HTERT RPE-1 (cell line): ENCODE data around the gene KAZALD1.
"Not testable (repeated sequence)": the region's sequence is repeated elsewhere in the genome, so short reads cannot be mapped to it uniquely, and the experiment has no call there.

Experiments
- in situ Hi-C: fragments of 300-500 bp; cut with MboI; formaldehyde crosslinking; loops from 4 replicates; pipeline ENCODE4 v1.14.3; 2020; ENCODE audit warnings: low sequenced_read_pairs

Gene KAZALD1

DNA sequence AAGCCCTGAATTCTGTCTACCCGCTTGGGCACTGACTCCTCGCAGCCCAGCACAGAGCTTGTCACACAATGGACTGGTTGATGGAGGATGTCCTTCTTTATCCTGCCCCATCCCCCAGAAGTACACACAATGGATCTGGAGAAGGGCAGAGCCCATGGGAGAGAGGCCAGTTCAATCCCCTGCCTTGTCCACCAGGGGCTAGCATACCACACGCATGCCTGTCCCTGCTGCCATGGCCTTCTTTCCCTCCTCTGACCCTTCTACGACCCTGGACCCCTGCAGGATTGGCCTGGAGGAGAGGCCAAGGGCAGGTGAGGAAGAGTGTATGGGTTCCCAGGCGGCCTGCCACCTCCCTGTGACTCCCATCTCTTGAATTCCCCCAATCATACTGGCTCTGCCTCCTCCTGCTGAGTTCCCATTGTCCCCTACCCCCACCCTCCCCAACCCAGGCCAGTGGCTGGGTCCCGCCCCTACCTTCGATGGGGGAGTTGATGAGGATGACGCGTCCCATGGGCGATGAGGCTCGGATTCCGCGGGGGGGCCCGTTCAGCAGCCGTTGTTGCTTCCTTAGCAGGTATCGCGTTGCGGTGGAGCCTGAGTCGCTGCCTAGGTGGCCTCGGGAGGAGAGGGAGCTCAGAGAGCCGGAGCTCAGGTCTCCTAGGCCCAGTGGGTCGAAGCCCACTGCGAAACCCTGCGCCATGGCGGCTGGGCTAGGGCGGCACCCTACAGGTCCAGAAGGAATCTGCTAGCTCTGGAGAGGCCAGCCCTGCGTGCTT, 32.1 kb upstream of the KAZALD1 start:
- in situ Hi-C loops: no loop called here

DNA sequence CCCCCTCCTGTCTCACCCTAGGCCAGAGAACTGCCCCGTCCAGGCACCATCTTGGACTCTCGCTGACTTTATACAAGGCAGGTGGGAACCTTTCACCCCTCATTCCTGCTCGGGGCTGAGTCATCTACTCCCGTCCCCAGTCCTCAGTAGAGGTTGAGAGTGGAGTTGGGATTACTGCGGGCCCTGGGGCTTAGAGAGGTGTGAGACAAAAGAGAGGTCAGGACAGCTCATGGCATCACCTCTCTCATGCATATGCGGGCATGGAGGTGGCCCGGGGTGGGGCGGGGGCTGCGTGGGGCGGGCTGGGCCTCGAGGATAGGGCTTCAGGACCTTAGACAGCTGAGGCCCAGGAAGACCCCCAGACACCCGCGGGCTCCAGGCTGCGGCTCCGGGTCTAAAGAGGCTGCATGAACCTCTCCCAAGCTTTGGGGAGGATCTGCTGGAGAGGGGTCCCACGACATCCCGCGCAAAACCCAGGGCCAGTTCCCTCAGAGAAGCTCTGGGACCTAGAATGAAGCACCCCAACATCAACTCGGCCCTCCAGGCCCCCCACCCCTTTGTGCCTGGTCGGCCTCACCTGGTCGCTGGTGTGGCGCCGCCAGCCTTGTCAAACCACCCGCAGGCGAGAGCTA, 31.2 kb upstream of the KAZALD1 start:
- in situ Hi-C loops: no loop called here

DNA sequence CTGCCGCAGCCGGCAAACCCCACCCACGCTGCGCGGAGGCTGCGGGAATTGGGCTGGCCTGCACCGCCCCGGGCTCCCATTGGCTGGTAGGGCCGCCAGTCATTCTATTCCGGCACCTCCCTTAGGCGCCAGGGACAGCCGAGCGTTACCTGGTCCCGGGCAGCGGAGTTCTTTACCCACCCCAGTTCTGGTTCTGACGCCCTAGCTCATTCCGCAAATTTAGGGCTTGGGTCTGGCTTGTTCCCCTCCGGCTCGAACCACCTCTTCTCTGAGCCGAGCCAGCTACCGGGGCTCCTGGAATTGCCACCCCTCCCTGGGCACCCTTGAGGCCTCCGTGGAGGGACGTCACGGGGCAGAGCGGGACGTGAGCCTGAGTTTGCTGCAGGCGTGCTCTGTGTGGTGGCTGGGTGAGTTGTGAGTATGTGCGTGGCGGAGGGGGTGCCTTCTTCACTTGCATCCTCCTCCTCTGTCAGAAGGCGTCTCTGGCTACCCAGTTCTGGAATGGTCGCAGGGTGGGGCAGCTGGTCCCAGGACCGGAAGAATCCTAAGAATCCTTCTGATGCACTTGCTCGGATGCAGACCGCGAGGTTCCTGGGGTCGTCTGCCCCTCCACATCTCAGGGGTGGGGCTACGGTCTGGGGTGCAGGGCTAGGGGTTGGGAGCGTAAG, 30.5 kb upstream of the KAZALD1 start, which contains the start of the genes PDZD7 and SFXN3:
Gene PDZD7, minus strand, starts transcription at position 2 of the 668 bp plus-strand sequence. CDS start 910 bp downstream, outside the sequence.
Gene SFXN3, plus strand, starts transcription at position 107 of the 668 bp plus-strand sequence. CDS start 3,461 bp downstream, outside the sequence.
- in situ Hi-C loops: no loop called here

GRCh38 chr10:101031796-101032636, 29.8 kb upstream of the KAZALD1 start:
- in situ Hi-C loops: no loop called here

GRCh38 chr10:101032637-101033224, 29.1 kb upstream of the KAZALD1 start:
- in situ Hi-C loops: no loop called here

DNA sequence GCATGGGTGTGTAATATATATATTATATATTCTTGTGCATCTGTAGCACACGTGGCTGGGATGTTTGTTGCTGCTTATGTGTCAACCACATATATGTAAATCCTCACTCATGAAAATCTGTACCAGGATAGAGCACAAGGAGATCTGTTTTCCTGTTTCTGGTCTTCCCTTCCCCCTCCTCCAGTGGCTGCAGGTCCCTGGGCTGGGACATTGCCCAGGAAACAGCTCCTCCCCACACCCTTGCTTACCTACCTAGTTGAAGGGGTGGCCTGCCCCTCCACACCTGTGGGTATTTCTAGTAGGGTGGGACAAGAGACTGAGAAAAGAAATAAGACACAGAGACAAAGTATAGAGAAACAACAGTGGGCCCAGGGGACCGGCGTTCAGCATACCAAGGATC, 28.5 kb upstream of the KAZALD1 start:
- in situ Hi-C loops: no loop called here

DNA sequence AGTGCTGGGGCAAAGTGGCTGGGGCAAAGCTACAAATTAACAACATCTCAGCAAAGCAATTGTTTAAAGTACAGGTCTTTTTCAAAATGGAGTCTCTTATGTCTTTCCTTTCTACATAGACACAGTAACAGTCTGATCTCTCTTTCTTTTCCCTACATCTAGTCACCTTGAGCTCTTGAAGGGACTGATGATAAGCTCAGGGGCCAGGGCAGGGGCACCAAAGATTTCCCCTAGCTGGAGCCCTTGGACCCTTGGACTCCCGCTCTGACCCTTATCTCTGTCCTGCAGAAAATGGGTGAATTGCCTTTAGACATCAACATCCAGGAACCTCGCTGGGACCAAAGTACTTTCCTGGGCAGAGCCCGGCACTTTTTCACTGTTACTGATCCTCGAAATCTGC, 27.4 kb upstream of the KAZALD1 start:
- in situ Hi-C loops: not testable (repeated sequence)

DNA sequence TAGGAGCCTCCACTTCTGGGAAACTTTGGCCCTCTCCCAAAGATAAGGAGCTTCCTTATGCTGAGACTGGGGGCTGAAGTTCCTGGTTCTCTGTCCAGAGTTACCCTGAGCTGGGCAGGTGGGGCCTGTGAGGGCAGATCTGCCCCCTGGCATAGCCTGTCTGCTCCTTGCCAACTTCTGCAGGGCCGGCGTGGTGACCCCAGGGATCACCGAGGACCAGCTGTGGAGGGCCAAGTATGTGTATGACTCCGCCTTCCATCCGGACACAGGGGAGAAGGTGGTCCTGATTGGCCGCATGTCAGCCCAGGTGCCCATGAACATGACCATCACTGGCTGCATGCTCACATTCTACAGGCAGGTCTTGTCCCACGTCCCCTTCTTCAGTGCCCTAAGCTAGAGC, 26.5 kb upstream of the KAZALD1 start:
- in situ Hi-C loops: no loop called here

DNA sequence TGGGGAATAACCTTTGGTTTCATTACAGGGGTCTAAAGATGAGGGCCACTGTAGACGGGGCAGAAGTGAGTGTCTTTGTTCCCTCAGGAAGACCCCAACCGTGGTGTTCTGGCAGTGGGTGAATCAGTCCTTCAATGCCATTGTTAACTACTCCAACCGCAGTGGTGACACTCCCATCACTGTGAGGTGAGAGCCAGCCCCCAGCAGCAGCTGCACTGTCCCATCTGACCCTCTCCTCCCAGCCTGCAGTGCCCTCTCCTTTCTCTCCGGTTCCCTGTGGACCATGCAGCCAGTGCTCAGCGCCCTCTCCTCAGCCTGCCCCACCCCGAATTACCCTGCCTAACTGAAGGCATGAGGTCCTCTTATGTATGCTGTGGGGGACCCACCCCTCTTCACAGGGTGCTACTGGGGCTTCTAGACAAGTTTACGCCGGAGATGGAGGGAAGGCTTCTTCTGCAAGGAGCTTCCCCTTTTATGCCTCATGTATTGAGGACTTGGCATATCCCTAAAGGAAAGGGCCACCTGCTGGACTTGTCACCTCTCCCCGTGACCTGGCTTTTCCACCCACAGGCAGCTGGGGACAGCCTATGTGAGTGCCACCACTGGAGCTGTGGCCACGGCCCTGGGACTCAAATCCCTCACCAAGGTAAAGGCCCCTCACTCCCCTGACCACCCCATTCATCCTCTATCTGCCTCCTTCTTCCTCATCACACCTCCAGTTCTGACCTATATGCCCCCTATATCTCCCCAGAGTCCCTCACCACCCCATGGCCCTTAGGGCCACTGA, 25.7 kb upstream of the KAZALD1 start:
- in situ Hi-C loops: no loop called here

DNA sequence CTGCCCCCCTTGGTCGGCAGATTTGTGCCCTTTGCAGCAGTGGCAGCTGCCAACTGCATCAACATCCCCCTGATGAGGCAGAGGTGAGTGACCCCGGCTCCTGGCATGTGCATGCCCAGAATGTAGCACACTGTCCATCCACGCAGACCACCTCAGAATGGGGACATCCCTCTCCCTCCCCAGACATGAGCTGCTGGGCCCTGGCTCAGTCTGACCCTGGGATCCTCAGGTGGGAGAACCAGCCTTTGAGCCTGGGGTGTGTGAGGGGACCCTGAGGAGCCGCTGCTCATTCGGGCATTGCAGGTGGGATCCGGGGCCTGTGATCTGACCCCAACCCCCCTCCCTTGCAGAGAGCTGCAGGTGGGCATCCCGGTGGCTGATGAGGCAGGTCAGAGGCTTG, 25.1 kb upstream of the KAZALD1 start:
- in situ Hi-C loops: no loop called here

DNA sequence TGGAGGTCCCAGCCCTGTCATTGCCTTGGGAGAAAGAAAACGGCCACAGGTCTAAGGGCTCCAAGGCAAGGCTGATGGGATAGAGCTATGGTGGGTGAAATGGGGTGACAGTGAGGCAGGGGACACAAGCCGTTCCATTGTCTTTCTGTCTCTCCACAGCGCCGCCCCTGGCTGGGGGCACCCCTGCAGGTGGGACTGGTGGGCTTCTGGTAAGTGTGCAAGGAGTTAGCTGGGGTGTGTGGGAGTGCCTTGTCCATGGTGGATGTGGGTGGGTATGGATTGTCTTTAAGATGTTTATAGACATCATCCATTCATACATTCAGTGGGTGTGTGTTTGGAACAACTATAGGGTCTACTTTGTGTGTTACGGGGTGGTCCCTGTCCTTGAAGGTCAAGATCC, 23.3 kb upstream of the KAZALD1 start:
- in situ Hi-C loops: no loop called here

- in situ Hi-C loops: no loop called here
Measured at GRCh38 chr10:101040061-101040460, 21.7 kb upstream of the KAZALD1 start.

DNA sequence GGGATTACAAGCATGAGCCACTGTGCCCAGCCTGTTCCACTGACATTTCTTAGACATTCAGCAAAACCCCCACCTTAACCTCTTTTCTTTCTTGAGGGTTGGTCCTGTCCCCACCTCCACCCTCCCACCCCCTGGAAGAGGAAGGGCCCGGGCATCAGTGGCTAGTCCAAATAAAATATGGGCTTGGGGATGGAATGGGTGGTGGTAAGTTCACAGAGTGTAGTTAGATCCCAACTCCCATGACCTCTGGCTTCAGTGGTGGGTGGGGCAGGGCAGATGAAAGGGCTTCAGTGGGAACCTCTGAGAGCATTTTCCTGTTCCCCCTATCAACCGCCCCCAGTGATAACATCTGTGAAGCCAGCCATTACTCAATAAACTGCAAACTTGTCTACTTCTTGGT, 20.9 kb upstream of the KAZALD1 start:
- in situ Hi-C loops: no loop called here

DNA sequence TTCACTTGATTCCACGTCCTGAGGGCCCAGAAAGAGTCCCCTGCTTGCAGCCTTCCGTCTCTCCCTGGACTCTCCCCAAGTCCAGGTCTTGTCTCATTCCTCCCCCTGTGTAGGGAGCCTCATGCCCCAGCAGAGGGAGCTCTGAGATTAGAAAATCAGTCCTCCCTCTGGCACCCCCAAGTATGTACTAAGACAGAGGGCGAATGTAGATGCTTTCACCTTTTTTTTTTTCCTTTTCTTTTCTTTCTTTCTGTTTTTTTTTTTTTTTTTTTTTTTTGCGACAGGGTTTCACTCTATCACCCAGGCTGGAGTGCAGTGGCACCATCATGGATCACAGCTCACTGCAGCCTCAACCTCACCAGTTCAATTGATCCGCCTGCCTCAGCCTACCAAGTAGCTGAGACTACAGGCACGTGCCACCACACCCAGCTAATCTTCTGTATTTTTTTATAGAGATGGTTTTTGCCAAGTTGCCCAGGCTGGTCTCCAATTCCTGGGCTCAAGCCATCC, 20.5 kb upstream of the KAZALD1 start:
- in situ Hi-C loops: no loop called here

GRCh38 chr10:101042118-101042517, 19.7 kb upstream of the KAZALD1 start:
- in situ Hi-C loops: no loop called here

DNA sequence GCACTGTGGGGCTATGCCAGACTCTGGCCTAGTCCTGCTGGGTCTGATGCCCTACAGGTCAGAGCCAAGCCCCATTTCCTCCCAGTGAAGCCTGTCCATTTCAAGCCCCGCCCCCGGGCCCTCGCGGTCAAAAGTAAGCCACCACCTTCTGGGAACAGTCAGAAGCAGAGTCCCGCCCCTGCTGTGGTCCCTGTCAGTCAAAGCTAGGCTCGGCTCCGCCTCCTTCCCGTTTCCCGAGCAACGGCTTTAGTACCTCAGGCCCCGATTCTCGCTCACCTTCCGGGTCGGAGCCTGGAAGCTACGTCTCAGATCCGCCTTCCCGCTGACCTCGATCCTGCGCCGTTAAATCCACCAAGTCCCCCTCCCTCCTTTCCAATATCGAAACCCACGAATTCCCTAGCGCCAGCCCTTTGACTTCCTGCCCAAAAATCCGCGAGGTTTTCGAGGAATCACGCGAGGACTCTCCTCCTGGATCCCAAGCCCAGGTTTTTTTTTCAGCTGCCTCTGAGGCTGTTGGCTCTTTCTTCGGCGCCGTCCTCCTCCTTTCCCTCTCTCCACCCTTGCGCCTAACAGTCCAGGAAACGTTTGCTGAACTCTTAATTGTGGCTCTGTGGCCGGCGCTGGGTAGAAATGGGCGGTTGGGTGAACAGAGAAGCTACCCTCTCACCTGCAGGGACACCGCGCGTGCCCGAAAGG, 19.0 kb upstream of the KAZALD1 start:
- in situ Hi-C loops: no loop called here

- in situ Hi-C loops: no loop called here
Measured at GRCh38 chr10:101043363-101043707, 18.5 kb upstream of the KAZALD1 start.

DNA sequence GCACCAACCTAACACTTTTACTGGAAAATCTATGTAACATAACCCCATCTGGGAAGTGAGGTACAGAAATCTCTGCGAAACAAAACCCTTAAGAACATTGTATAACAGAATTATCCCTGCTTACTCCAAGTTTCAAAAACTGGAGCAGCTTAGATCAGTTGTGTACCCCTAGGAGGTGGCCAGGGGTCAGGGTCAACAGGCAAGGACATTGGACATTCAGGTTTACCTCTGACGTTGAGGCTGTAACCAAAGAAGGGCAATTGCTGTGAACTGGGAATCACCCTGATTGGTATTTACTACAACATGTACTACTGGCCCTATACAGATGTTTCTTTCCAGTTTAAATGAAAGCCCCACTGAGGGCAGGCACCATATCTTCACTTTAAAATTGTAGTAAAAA, 17.7 kb upstream of the KAZALD1 start:
- in situ Hi-C loops: no loop called here
